Measurements from ENCODE around the gene TMEM237.
A peak's percentile ranks its signal among the peaks of the same experiment; 100 is the strongest.

The TMEM237 gene

DNA sequence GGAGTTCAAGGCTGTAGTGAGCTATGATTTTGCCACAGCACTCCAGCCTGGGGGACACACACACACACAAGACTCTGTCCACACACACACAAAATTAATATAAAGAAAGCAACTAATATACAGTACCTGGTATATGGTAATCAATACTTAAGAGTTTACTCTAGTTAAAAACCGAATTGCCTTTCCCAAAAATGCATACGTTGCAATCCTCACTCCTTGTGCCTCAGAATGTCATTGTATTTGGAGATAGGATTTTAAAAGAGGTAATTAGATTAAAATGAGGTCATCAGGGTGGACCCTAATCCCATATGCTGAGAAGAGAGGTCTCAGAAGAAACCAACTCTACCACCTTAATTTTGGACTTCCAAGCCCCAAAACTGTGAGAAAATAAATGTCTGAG, 35.7 kb downstream of the TMEM237 start:
- no peak overlapping the region for H3K9ac ChIP-seq (ENCODE audit: insufficient read length)
- no peaks in the 10 kb centered on the region for H3K9me3 ChIP-seq (ENCODE audit: low read depth, low read length)
- no peaks in the 10 kb centered on the region for H3K36me3 ChIP-seq (ENCODE audit: insufficient read depth, low read length)
- H3K4me3 ChIP-seq = no peak overlapping the region
- no peak overlapping the region for H3K27ac ChIP-seq
- no peak for DNase-seq (ENCODE audit: low read depth, low spot score)
- TF ChIP-seq FOXP2 (optimal IDR thresholded peaks at IDR 0.05; ENCODE audit: control extremely low read depth, extremely low read length, insufficient read depth) (no peak), EZH2 (IDR thresholded peaks at IDR 0.05) (no peak), POLR2AphosphoS5 (IDR thresholded peaks at IDR 0.05; ENCODE audit: borderline replicate concordance, low read depth, low read length) (no peak)

DNA sequence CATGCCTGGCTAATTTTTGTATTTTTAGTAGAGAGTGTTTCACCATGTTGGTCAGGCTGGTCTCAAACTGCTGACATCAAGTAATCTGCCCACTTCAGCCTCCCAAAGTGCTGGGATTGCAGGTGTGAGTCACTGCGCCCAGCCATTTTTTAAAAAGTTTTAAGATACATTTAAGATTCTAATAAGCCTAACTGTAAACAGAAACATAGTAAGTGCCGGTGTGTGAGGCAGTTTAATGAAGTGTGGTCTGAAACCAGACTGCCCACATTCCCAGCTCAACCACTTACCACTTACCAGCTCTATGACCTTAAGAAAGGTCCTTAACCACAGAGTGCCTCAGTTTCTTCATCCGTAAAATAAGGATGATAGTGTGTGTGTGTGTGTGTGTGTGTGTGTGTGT, 42.4 kb downstream of the TMEM237 start:
- no peak for DNase-seq (ENCODE audit: low read depth, low spot score)
- Histone ChIP-seq H3K9ac (ENCODE audit: insufficient read length) (no peak overlapping the region), H3K36me3 (ENCODE audit: insufficient read depth, low read length) (no peaks in the 10 kb centered on the region), H3K27ac (no peak overlapping the region), H3K9me3 (ENCODE audit: low read depth, low read length) (peaks cover 4% of the 10 kb centered on the region; the same call in 1 of the 2 replicates), H3K4me3 (no peak overlapping the region)
- TF ChIP-seq EZH2 (IDR thresholded peaks at IDR 0.05) = no peak
- no peak for TF ChIP-seq FOXP2 (optimal IDR thresholded peaks at IDR 0.05; ENCODE audit: control extremely low read depth, extremely low read length, insufficient read depth)
- TF ChIP-seq POLR2AphosphoS5 (IDR thresholded peaks at IDR 0.05; ENCODE audit: borderline replicate concordance, low read depth, low read length) = no peak

- peaks cover 4% of the 10 kb centered on the region; the same call in 1 of the 2 replicates for H3K9me3 ChIP-seq (ENCODE audit: low read depth, low read length)
- TF ChIP-seq FOXP2 (optimal IDR thresholded peaks at IDR 0.05; ENCODE audit: control extremely low read depth, extremely low read length, insufficient read depth) (no peak), EZH2 (IDR thresholded peaks at IDR 0.05) (no peak), POLR2AphosphoS5 (IDR thresholded peaks at IDR 0.05; ENCODE audit: borderline replicate concordance, low read depth, low read length) (no peak)
- no peaks in the 10 kb centered on the region for H3K36me3 ChIP-seq (ENCODE audit: insufficient read depth, low read length)
- H3K27ac ChIP-seq = no peak overlapping the region
- no peak overlapping the region for H3K9ac ChIP-seq (ENCODE audit: insufficient read length)
- no peak overlapping the region for H3K4me3 ChIP-seq
- DNase-seq (ENCODE audit: low read depth, low spot score) = no peak
Measured at GRCh38 chr2:201597397-201597796, 45.9 kb downstream of the TMEM237 start.

DNA sequence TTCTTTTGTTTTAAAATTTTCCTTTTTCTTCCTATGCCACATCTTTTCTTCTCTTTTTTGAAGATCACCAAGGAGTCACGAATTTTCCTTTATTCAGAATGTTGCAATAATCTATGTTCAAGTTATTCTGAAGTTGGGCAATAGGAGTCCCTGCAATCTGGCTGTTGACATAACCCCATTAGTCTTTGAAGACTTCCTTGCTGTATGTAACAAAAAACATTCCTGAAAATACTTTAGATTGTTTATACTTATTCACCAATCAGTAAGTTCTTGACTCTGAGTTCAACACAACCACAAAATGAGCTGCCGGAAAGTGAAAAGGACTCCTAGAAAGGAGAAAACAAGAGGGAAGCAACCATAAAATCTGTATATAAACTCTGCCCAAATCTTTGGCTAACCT, 62.8 kb downstream of the TMEM237 start:
- H3K9me3 ChIP-seq (ENCODE audit: low read depth, low read length) = no peaks in the 10 kb centered on the region
- no peaks in the 10 kb centered on the region for H3K36me3 ChIP-seq (ENCODE audit: insufficient read depth, low read length)
- H3K27ac ChIP-seq = no peak overlapping the region
- H3K4me3 ChIP-seq = no peak overlapping the region
- no peak overlapping the region for H3K9ac ChIP-seq (ENCODE audit: insufficient read length)
- TF ChIP-seq POLR2AphosphoS5 (IDR thresholded peaks at IDR 0.05; ENCODE audit: borderline replicate concordance, low read depth, low read length) = no peak
- TF ChIP-seq EZH2 (IDR thresholded peaks at IDR 0.05) = no peak
- TF ChIP-seq FOXP2 (optimal IDR thresholded peaks at IDR 0.05; ENCODE audit: control extremely low read depth, extremely low read length, insufficient read depth) = no peak
- peak; percentile 5 for DNase-seq (ENCODE audit: low read depth, low spot score)

- Histone ChIP-seq H3K9me3 (ENCODE audit: low read depth, low read length) (no peaks in the 10 kb centered on the region), H3K27ac (no peak overlapping the region), H3K9ac (ENCODE audit: insufficient read length) (no peak overlapping the region), H3K4me3 (no peak overlapping the region), H3K36me3 (ENCODE audit: insufficient read depth, low read length) (no peaks in the 10 kb centered on the region)
- DNase-seq (ENCODE audit: low read depth, low spot score) = no peak
- no peak for TF ChIP-seq FOXP2 (optimal IDR thresholded peaks at IDR 0.05; ENCODE audit: control extremely low read depth, extremely low read length, insufficient read depth)
- no peak for TF ChIP-seq EZH2 (IDR thresholded peaks at IDR 0.05)
Measured at GRCh38 chr2:201579536-201579935, 63.8 kb downstream of the TMEM237 start.

GRCh38 chr2:201575971-201576370, 67.3 kb downstream of the TMEM237 start:
- H3K4me3 ChIP-seq = no peak overlapping the region
- no peaks in the 10 kb centered on the region for H3K36me3 ChIP-seq (ENCODE audit: insufficient read depth, low read length)
- no peaks in the 10 kb centered on the region for H3K9me3 ChIP-seq (ENCODE audit: low read depth, low read length)
- H3K9ac ChIP-seq (ENCODE audit: insufficient read length) = no peak overlapping the region
- H3K27ac ChIP-seq = no peak overlapping the region
- TF ChIP-seq EZH2 (IDR thresholded peaks at IDR 0.05) (no peak), POLR2AphosphoS5 (IDR thresholded peaks at IDR 0.05; ENCODE audit: borderline replicate concordance, low read depth, low read length) (no peak), FOXP2 (optimal IDR thresholded peaks at IDR 0.05; ENCODE audit: control extremely low read depth, extremely low read length, insufficient read depth) (no peak)
- no peak for DNase-seq (ENCODE audit: low read depth, low spot score)

- H3K9me3 ChIP-seq (ENCODE audit: low read depth, low read length) = no peaks in the 10 kb centered on the region
- no peak overlapping the region for H3K4me3 ChIP-seq
- no peak for DNase-seq (ENCODE audit: low read depth, low spot score)
- no peak overlapping the region for H3K27ac ChIP-seq
- TF ChIP-seq FOXP2 (optimal IDR thresholded peaks at IDR 0.05; ENCODE audit: control extremely low read depth, extremely low read length, insufficient read depth) (no peak), POLR2AphosphoS5 (IDR thresholded peaks at IDR 0.05; ENCODE audit: borderline replicate concordance, low read depth, low read length) (no peak), EZH2 (IDR thresholded peaks at IDR 0.05) (no peak)
- no peak overlapping the region for H3K9ac ChIP-seq (ENCODE audit: insufficient read length)
- no peaks in the 10 kb centered on the region for H3K36me3 ChIP-seq (ENCODE audit: insufficient read depth, low read length)
Measured at GRCh38 chr2:201574766-201575165, 68.5 kb downstream of the TMEM237 start.

DNA sequence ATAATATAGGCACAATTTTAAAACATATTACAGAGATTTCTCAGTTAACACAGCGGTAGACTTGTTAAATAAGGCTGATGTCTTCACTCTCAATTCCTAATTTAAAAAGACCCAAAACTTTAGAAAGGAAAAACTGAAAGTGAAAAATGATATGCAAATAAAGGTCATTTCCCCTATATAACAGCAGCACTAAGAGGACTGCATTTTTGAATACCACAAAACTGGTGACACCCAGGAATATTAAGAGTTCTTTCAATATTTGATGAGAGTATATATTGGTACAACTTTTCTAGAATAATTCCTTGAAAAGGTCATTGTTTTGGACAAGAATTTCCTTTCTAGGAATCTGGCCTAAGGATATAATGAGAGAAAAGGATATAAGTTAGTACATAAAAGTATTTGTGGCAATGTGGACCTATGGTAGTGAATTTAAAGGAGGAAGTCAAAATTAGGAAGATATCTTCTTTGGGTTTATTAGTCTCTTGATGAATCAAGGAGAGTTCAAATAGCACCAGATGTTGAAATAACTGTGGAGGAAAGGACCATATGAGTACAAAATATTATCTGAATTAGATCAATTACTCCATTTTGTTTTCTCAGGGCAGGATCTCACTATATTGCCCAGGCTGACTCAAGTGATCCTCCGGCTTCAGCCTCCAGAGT, 70.3 kb downstream of the TMEM237 start:
- H3K4me3 ChIP-seq = no peak overlapping the region
- no peak overlapping the region for H3K9ac ChIP-seq (ENCODE audit: insufficient read length)
- no peaks in the 10 kb centered on the region for H3K36me3 ChIP-seq (ENCODE audit: insufficient read depth, low read length)
- H3K27ac ChIP-seq = no peak overlapping the region
- TF ChIP-seq EZH2 (IDR thresholded peaks at IDR 0.05) = no peak
- TF ChIP-seq FOXP2 (optimal IDR thresholded peaks at IDR 0.05; ENCODE audit: control extremely low read depth, extremely low read length, insufficient read depth) = no peak
- TF ChIP-seq POLR2AphosphoS5 (IDR thresholded peaks at IDR 0.05; ENCODE audit: borderline replicate concordance, low read depth, low read length) = no peak
- DNase-seq (ENCODE audit: low read depth, low spot score) = no peak
- no peaks in the 10 kb centered on the region for H3K9me3 ChIP-seq (ENCODE audit: low read depth, low read length)

All from SK-N-MC (cell line).